ENCODE data around the gene ALAS2.
A peak's percentile ranks its signal among the peaks of the same experiment; 100 is the strongest.
"Not testable (repeated sequence)": the region's sequence is repeated elsewhere in the genome, so short reads cannot be mapped to it uniquely, and the experiment has no call there.

ALAS2 gene

GRCh38 chrX:55030271-55031205, at the start of gene ALAS2:
TSS of gene ALAS2 (minus strand) at chrX:55030977. CDS start at chrX:55026000, 4,977 bp downstream.
- DNase-seq = no peak

GRCh38 chrX:55074851-55075467, 44.2 kb upstream of the ALAS2 start, which contains the start of gene PAGE2B:
TSS of gene PAGE2B (plus strand) at chrX:55075030. CDS start at chrX:55076042, 1,012 bp downstream.
- DNase-seq = no peak

- no peak for DNase-seq
Measured at GRCh38 chrX:55072286-55072685, 41.5 kb upstream of the ALAS2 start.

- DNase-seq = not testable (repeated sequence)
Measured at GRCh38 chrX:55067180-55067579, 36.4 kb upstream of the ALAS2 start.

GRCh38 chrX:55057675-55058249, 27.0 kb upstream of the ALAS2 start:
- peak; percentile 21 for DNase-seq

GRCh38 chrX:55056820-55057674, 26.3 kb upstream of the ALAS2 start:
- peak; percentile 21 for DNase-seq

- not testable (repeated sequence) for DNase-seq
Measured at GRCh38 chrX:55050599-55050998, 19.8 kb upstream of the ALAS2 start.

- no peak for DNase-seq
Measured at GRCh38 chrX:55041514-55041913, 10.7 kb upstream of the ALAS2 start.

GRCh38 chrX:55039471-55039870, 8.7 kb upstream of the ALAS2 start:
- DNase-seq = no peak

- DNase-seq = no peak
Measured at GRCh38 chrX:55033429-55033828, 2.7 kb upstream of the ALAS2 start.

GRCh38 chrX:55029291-55029690, 1.5 kb downstream of the ALAS2 start:
- DNase-seq = no peak

GRCh38 chrX:55028611-55029010, 2.2 kb downstream of the ALAS2 start:
- DNase-seq = no peak

- DNase-seq = no peak
Measured at GRCh38 chrX:55028040-55028439, 2.7 kb downstream of the ALAS2 start.

GRCh38 chrX:55026840-55027239, 3.9 kb downstream of the ALAS2 start:
- no peak for DNase-seq

- DNase-seq = no peak
Measured at GRCh38 chrX:55026143-55026542, 4.6 kb downstream of the ALAS2 start.

GRCh38 chrX:55014897-55015299, 15.9 kb downstream of the ALAS2 start:
- no peak for DNase-seq

- no peak for DNase-seq
Measured at GRCh38 chrX:55011294-55011693, 19.5 kb downstream of the ALAS2 start.

- DNase-seq = no peak
Measured at GRCh38 chrX:55008571-55009358, 22.0 kb downstream of the ALAS2 start.

- DNase-seq = no peak
Measured at GRCh38 chrX:55007656-55008055, 23.1 kb downstream of the ALAS2 start.

GRCh38 chrX:55006827-55007621, 23.8 kb downstream of the ALAS2 start:
- no peak for DNase-seq

GRCh38 chrX:55005256-55005655, 25.5 kb downstream of the ALAS2 start:
- no peak for DNase-seq
